ENCODE measurements around the gene POLR1G.

POLR1G gene

DNA sequence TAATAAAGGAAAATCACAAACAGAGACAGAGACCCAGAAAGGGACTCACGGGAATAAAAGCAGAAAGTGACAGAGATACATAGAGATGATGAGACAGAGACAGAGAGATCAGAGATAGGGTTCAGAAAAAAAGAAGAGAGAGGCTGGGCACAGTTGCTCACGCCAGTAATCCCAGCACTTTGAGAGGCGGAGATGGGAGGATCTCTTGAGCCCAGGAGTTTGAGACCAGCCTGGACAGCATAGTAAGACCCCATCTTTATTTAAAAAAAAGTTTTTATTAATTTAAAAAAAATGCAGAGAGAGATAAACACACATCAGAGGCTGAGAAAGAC is 41.9 kb downstream of the POLR1G start:
- no peak for DNase-seq

DNA sequence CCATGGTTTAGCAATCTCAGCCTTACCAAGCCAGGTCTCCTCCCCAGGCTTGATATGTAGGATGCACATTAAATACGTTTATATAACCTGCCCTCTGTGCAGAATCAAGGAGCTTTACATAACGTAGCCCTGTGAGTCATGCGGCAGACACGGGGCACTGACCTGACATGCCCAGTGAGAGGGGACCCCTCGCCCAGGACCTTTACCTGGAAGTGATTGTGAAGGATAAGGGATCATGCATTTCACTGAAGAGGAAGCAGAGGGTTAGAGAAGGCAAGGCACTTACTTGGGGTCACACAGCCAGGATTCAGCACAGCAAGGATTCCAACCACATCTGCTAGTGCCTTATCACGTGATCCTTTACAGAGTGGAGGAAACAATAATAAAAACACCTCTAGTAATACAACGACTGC is 42.4 kb downstream of the POLR1G start:
- no peak for DNase-seq

DNA sequence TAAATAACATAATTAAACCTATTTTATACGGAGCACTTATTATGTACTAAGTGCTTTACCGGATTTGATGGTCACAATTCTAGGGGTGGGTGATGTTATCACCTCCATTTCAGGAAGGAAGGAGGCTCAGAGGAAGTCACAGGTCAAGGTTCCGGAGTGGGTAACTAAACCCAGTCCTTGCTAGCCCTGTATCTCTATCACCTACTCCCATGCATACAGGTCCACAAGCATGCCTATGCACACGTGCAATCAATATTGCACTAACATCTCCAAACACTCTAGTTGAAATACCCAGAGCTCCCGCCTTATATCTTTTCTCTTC is 43.5 kb downstream of the POLR1G start:
- DNase-seq: no peak

DNA sequence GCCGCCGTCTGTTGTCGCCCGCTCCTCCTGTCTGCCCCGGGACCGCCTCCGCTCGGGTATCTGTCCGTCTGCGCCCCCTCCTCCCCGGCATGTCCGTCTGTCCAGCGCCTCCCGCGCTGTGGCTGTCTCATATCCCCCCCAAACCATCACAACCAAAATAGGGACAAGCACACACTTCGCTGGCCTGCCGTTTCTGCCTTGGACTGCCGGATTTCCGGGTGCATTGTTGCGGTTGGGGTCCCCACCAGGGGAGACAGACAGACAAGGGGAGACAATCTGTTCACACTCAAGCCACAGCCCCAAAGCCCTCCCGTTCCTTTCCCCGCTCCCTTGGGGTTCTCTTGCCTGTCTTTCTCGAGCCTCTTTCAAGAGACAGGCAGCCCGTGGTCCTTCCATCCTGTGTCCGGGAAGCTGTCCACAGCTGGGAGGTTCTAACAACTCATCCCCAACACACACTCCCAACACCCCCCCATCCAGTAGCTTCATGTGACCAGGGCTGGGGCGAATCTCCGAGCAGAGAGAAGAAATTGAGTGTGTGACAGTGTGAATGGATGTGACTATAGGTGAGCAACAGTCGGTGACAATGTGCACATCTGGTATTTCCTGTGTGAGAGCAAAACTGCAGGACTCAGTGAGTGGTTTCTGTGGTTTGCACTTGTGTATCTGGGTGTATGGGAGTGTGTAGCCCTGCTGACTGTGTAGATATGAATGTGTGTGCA is 44.8 kb downstream of the POLR1G start:
- DNase-seq: no peak

DNA sequence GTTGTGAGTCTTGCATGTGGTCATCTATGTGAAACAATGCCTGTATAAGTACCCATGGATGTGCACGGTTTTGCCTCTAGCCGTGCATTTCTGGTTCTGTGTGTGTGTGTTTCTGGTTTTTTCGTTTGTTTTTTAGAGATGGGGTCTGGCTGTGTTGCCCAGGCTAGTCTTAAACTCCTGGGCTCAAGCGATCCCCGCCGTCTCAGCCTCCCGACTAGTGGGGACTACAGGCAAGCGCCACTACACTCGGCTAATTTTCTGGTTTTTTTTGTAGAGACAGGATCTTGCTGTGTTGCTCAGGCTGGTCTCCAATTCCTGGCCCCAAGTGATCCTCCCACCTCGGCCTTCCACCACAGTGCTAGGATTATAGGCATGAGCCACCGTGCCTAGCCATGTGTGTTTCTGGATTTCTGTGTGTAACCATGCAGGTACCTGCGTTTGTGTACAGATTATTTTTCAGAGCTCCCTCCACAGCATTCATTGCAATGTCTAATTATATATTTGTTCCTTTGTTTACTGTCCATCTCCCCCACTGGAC is 45.5 kb downstream of the POLR1G start:
- DNase-seq: no peak

DNA sequence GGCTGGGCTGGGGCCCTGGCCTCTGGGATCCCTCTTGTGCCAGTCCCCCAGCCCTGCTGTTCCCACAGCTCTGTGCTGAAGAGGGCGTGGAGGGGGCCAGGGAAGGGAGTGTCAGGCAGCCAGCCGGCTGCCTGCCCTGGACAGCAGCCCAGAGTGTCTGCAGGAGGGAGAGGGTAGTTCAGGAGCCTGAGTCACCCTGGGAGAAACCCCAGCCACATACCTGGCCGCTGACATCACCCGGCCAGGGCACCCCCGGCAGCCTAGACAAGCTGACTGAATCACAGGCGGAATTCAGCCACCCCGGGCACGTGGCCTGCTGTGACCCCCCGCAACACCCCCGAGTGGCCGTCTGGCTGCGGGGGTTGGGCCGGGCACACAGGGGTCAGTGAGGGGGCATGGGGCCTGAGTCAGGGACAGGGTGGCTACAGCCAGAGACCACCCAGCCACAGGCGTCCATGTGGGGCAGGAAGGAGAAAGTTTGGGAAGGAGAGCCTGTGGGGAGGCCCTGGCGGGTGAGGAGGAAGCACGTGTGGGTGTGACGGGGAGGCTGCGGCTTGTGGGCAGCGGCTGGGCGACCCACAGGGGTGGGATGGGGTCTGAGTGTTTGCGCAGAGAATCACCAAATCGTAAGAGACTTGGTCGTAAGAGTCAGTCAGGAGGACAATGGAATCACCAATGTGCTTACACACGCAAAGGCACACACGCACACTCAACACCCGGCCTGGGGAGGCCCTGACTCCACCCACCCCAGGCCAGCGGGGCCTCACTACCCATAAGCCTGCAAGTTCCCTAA is 49.5 kb downstream of the POLR1G start:
- no peak for DNase-seq

DNA sequence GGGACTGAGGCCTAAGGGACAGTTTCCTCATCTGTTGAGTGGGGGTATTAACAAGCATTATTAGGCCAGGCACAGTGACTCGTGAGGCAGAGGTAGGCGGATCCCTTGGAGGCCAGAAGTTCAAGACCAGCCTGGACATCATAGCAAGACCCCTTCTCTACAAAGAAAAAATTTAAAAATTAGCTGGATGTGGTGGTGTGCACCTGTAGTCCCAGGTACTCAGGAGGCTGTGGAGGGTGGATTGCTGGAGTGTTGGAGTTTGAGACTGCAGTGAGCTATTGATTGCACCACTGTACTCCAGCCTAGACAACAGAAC is 50.0 kb downstream of the POLR1G start:
- DNase-seq: no peak

DNA sequence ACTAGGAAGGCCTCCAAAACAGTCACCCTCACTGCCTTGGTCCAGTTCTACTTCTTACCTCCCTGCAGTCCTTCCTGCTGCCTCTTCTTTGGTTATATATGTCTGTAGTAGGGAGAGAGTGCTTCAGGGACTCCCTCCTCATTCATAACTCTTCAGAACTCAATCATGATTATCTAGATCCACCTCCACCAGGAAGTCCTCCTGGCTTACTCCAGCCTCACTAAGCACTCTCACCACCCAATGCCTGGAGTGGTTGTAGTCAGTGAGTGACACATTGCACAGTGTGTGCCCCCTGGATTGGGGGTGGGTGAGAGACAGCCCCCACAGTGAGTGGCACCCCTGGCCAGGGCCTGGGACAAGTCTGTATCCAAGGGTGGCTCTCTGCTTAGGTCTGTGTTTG is 51.3 kb downstream of the POLR1G start:
- no peak for DNase-seq
